Occipital lobe (tissue), 2 donors: Measurements from ENCODE around the gene WFDC6. TPM values are rescaled to one million over a fixed set of nuclear protein-coding genes. Genes with fewer than 3 reads are reported as not detected.

Experiments
- small RNA-seq: library from RNA; depleted of rRNA; stranded (forward); fragments of <200 nt; gene quantifications from one replicate; pipeline ENCODE3, GENCODE V24; 2014
- total RNA-seq: library from RNA; depleted of rRNA; stranded (reverse); fragments of >200 nt; gene quantifications from one replicate; pipeline ENCODE4 v1.2.3, GENCODE V29; 2014

The WFDC6 gene
- total RNA-seq, 1 donor from 2014 or later, result not detected

Small RNAs within 50 kb of the gene (small RNA-seq; reads per million reads assigned to genes)
- not detected for gene AL031663.1
- not detected for gene HSPD1P21
- gene RNA5SP485, result not detected

Other genes with a start within 250 kb of the WFDC6 start
- gene RBPJL, start 232.6 kb downstream of the WFDC6 start, total RNA-seq, result not detected
- gene MATN4, start 231.2 kb downstream of the WFDC6 start, total RNA-seq, result not detected
- 1.9 TPM for gene SDC4, start 191.1 kb downstream of the WFDC6 start, total RNA-seq
- 23.4 TPM for gene SYS1, start 176.3 kb downstream of the WFDC6 start, total RNA-seq
- not detected for gene TP53TG5, start 161.2 kb downstream of the WFDC6 start, total RNA-seq
- 5.9 TPM for gene DBNDD2, start 131.2 kb downstream of the WFDC6 start, total RNA-seq
- 12.0 TPM for gene PIGT, start 123.3 kb downstream of the WFDC6 start, total RNA-seq
- gene WFDC2, start 69.7 kb downstream of the WFDC6 start, total RNA-seq, result 3.4 TPM
- gene SPINT3, start 23.9 kb downstream of the WFDC6 start, total RNA-seq, result not detected
- not detected for gene EPPIN, start 7.9 kb upstream of the WFDC6 start, total RNA-seq
- gene WFDC8, start 39.8 kb upstream of the WFDC6 start, total RNA-seq, result not detected
- gene WFDC10A, start 90.3 kb upstream of the WFDC6 start, total RNA-seq, result not detected
- not detected for gene WFDC9, start 91.8 kb upstream of the WFDC6 start, total RNA-seq
- gene WFDC11, start 130.8 kb upstream of the WFDC6 start, total RNA-seq, result not detected
- gene WFDC13, start 162.6 kb upstream of the WFDC6 start, total RNA-seq, result not detected
- gene WFDC10B, start 165.5 kb upstream of the WFDC6 start, total RNA-seq, result not detected
- not detected for gene SPINT4, start 182.9 kb upstream of the WFDC6 start, total RNA-seq